DOHH2 (cell line): ENCODE measurements around the gene PKHD1.

Source experiments
- CTCF ChIP-seq: fragments of 200-600 bp; sonication (generic); IDR thresholded peaks from one replicate; pipeline ENCODE4 v1.5.1; 2014; ENCODE audit warnings: antibody characterized with exemption, mild to moderate bottlenecking, low read depth, low read length; ENCODE audit not compliant: poor library complexity, severe bottlenecking
- EZH2phosphoT487 ChIP-seq: fragments of 200-600 bp; sonication (generic); IDR thresholded peaks from 2 replicates; pipeline ENCODE4 v1.6.1; 2017; ENCODE audit warnings: borderline replicate concordance, mild to moderate bottlenecking, antibody characterized with exemption, low read length, moderate library complexity, mixed read lengths

DNA sequence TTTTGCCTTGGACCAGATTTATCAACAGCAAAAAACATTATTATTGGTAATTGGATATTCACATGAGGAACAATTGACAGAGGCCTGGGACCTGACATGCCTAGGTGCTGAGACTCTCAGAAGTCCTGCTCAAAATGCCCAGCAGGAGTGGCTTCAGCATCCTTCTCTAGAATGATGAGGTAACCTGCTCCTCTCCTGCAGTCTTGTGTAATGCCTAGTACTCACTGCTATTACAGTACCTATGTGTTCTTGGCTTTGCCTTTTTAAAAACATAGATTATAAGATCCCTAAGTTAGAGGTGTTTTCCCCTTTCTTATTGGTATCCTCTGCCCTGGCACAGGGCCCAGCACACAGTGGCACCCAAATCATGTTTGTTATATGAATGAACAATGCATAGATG is 230.9 kb downstream of the PKHD1 start:
- TF ChIP-seq CTCF (no peak), EZH2phosphoT487 (no peak)
